SH-SY5Y (cell line): ENCODE results near the gene BCOR.

ENCODE experiments used
- GATA2 ChIP-seq: IDR thresholded peaks from 2 replicates; pipeline ENCODE4 v1.6.1; 2011; ENCODE audit warnings: mild to moderate bottlenecking, low read depth, low read length
- GATA3 ChIP-seq: IDR thresholded peaks from 2 replicates; pipeline ENCODE4 v1.6.1; 2011; ENCODE audit warnings: low read depth, mild to moderate bottlenecking, low read length, moderate library complexity

DNA sequence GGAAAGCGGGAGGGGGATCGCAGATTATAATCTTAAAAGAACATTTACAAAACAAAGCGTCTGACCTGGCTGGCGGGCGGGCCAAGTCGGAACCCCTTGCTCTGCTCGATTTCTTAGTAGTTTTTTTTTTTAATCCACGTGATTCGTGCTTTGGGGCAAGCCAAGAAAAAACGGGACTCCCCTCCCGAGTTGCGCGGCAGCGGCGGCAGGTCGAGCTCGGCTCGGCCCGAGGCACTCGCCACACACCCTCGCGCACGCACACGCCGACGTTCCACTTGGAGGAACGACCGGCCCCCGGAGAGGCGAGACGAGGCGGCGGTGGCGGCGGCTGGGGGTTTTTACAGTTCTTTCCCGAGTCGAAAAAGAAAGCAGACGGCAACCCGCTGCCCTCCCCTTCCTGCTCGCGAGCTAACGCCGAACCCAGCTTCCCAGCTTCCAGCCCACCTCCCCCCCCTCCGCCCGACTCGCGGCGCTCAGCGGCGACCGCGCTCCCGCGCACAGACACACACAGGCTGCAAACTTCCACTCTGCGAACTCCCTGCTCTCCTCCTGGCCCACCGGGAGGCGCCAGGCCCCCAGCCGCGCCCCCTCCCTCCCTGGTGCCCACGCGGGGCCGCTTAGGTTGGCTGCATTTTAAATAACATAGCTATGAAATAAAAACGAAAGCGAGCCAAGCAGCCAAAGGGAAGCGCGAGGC, 1.2 kb downstream of the BCOR start:
- TF ChIP-seq GATA2: no peak
- no peak for TF ChIP-seq GATA3
